GDM1 (cell line): ENCODE results near the gene SLC35D2.

ENCODE experiments used
- DNase-seq: peaks from one replicate; lab custom pipeline; 2025; lab: John Stamatoyannopoulos, UW

Gene SLC35D2

DNA sequence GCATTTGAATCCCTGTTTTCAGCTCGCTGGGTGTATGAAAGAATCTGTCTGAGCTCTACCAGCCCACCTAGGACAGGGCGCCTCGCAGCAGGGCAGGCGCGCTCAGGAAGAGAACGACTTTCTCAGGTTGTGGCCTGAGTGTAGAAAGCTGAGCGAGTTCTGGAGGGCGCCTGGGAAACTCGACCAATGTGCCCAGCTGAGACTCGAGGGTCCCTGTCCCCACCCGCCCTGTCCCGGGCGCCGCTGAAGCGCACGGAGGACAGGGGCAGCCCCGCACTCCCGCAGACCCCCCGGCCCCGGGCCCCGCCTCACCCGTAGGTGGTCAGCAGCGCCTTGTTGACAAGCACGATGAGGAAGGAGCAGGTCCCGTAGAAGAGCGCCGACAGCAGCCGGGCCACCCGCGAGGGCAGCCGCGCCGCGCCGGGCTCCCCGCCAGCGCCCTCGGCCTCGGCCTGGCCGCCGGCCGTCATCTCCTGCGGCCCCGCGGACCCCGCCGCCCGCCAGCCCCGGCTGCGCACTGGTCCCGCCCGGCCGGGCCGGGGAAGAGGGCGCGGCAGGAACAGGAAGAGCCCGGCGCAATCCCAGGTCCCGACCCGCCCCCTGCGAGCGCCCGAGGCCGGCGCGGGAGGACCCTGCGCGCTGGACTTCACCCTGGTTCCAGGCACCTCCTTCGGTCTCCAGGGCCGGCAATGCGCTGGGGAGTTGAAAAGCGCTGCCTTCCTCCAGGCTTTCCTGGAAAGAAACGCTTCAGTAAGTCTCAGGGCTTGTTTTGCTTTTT lies at the start of gene SLC35D2:
Gene SLC35D2 (minus strand): TSS at position 547 of the 778 bp plus-strand sequence. CDS start 77 bp downstream, at position 470.
- no peak for DNase-seq

DNA sequence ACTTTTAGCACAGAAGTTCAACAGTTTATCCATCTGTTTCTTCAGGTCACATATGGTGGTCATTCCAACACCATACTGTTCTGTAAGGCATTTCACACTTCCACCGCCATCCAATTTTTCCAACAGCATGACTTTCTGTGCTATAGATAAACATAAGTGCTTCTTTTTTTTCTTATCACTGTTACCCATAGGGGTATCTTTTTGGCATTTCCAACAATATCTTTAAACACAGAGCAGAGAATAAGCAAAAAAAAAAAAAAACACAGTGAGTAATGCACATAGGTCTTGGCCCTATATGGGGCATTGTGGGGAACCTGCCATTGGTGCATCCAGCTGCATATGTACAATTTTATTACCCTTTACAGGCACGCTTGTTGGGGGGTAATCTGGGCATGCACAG lies 46.9 kb upstream of the SLC35D2 start:
- DNase-seq, result no peak

DNA sequence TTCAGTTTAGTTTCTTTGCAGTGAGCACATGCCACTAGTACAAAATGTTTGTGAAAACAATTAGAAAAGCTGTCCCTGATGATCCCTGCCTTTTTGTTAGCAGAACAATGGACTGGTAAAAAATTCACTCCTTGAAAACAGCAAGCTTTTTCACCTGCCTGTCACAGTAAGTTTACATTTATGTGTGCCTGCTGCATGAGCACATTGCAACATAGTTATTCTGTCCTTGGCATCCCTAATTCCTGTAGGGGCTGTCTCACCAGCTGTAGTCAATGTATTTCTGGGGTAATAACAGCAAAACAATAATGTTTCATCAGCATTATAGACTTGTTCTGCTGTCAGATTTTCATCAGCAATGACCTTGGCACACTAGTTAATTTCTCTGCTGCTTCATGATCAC lies 46.2 kb upstream of the SLC35D2 start:
- DNase-seq, result no peak

DNA sequence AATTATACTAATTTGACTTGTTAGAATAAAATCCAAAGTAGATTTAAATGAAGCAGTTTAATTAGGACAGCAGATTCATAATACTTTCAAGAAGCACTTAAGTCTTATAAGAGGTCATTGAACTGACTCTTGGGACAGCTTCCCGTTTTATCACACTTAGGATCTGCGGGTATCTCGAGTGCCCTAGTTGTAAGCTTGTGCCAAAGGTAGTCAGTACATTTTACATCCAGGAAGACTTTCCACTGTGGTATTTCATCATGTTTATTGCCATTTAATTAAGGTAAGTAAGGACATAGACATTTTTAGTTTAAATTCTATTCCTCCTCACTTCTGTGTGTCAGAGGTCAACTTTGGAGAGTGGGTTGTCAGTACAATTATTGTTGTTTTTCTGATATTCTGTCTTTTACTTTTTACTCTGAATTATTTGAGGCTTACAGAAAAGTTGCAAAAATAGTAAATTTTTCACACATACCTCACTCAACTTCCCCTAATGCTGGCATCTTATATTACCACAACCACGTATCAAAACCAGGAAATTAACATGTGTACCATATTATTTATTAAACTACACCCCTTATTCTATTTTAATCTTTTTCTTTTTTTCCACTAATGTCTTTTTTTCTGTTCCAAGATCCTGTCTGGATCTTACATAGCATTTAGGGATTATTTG lies 42.1 kb upstream of the SLC35D2 start:
- no peak for DNase-seq

DNA sequence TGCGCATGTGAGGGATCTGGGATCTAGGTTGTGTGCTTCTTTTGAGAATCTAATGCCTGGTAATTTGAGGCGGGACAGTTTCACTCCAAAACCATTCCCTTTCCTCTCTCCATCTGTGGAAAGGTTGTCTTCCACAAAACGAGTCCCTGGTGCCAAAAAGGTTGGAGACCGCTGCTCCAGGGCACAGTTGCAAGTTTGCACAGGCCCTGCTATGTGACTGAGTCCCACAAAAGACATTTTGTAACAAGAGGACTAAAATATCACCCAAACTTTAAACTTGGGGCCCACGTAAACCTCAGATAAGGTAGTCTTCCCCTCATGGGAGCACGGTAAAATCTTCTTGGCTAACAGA lies 40.5 kb upstream of the SLC35D2 start:
- DNase-seq, result no peak

DNA sequence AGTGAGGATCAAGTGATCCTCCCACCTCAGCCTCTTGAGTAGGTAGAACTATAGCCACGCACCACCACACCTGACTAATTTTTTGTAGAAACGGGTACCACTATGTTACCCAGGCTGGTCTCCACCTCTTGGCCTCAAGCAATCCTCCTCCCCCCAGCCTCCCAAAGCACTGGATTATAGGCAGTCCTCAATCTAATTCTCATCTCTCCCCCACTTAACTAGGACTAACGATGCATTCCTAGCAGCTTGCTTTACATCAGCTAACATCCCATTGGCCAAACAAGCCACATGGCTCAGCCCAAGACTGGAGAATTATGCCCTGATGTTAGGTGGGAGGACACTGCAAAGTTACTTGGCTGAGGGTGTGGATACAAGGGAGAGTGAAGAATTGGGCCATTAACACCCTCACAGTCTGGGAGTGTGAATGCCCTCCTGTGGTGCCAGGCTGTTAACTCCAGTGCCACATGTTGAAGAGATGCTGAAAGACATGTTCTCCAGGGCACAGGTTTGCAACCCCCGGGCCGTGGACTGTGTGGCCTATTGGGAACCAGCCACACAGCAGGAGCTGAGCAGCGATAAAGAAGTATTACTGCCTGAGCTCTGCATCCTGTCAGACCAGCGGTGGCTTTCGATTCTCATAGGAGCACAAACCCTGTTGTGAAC lies 39.9 kb upstream of the SLC35D2 start:
- DNase-seq, result no peak

DNA sequence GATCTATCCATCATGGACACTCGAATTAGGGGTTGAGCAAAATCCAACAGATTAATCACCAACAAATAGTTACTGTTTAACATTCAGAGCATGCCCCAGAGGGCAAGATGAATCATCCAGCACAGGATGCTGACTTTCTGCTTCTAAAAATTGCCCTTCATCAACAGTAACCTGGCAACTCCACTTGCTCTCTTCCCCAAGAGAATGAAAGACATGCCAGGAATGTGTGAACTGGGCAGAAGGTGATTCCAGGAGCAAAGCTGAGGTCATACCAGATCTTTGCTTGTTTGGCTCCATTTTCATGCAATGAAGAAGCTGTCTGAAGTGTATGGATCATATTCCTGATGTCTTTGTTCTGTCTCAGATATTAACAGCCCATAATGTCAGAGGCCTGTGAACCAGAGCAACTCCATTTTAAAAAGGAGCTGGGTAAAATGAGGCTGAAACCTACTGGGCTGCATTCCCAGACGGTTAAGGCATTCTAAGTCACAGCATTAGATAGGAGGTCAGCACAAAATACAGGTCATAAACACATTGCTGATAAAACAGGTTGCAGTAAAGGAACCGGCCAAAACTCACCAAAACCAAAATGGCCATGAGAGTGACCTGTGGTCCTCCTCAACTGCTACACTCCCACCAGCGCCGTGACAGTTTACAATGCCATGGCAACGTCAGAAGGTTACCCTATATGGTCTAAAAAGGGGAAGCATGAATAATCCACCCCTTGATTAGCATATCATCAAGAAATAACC lies 37.1 kb upstream of the SLC35D2 start:
- peak; percentile 21 for DNase-seq

DNA sequence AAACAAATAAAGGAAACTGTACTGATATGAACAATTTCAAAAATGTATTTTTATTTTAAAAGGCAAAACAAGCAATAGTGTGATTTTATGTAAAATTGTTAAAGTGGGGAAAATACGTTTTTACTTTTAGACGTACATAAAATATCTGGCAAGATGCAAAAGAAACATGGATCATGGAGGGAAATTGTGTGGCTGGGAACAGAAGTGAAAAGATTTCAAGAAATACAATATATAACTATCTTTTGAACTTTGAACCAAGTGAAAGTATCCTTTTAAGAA lies 36.1 kb upstream of the SLC35D2 start:
- no peak for DNase-seq

DNA sequence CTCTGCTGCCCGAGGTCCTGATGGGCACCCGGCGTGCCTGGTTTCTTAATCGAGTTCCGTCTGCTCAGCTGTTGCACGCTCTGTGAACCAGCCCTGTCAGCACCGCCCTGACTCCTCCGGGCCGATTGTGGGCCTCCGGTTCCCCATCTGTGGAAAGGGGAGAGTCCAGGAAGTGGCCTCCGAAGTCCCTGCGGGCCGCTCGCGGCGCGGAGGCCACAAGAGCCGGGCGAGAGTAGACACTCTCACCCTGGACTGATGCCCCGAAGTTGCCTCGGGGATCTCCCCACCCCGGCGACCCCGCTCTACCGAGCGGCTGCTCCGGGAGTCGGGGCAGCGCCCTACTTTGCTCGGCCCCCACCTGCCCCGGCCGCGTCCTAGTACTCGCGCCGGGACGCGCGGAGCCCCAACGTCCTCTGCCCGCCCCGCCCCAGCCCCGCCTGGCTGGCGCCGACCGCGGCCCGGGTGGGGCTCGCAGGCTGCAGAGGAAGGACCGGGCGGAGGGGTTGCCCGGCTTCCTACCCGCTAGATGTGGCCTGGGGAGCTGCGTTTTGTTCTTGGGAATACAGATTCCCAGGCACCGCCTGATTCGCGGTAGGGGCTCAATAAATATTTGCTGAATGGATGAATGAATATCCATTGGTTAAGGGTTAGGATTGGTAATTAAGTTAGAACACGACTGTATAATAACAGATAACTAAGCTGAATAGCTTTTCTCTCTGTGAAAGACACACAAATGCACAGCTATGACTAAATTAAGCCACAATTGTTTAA lies 35.6 kb upstream of the SLC35D2 start:
- DNase-seq, result peak; percentile 71

DNA sequence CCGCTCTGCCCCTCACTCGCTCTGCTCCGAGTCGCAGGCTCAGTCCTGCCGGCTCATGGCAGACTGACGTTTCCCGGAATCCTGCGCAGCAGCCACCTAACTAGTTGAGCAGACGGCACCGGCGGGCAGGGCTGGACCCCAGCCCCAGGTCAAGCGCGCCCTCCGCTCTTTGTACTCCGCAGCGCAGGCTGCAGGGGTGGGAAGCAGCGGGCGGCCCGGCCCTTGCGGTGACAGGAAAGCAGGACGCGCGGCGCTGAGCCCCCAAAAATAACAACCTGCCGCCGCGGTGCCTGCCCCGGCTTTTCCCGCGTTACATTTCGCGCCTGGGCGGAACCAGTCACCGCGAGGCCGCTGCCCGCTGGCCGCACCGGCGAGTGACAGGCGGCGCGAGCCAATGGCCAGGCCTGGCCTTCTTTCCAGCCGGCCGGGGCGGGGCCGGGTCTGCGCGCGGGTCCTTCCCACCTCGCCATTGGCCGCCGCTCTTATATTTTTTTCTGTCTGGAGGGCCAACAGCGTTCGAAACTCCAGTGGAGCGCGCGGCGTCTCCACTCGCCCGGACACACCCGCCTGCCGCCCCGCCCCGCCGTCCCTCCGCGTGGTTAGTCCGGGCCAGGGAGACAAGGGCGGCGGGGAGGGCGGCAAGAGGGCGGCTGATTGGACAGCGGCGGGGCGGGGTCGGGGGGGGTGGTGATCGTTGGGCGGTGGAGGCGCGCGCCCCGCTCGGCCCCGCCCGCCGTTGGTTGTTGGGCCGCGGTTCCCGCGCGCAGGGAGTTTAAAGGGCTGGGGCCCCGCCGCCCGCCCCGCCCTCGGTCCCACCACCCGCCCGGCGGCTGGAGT lies 34.8 kb upstream of the SLC35D2 start, which contains the start of gene ZNF367:
Gene ZNF367 (minus strand): TSS at position 288 of the 837 bp plus-strand sequence. CDS start 338 bp downstream, outside the sequence.
- peak; percentile 97 for DNase-seq

DNA sequence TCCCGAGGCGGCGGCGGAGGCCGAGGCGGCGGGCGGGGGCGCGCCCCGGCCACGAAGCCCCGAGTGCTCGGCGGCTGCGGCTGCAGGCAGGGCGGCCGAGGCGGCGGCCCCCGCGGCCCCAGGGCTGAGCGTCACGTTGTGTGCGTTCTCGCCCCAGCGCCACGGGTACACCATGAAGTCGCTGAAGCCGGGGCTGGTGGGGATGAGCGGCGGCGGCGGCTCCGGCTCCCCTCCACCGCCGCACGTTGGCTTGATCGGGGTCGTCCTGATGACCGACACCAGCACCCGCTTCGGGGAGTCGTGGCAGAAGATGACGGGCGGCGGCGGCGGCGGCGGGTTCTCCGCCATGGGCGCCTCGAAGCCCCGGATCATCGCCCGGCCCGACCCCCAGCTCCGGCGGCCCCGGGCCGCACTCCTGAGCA lies 34.2 kb upstream of the SLC35D2 start:
- DNase-seq, result no peak

DNA sequence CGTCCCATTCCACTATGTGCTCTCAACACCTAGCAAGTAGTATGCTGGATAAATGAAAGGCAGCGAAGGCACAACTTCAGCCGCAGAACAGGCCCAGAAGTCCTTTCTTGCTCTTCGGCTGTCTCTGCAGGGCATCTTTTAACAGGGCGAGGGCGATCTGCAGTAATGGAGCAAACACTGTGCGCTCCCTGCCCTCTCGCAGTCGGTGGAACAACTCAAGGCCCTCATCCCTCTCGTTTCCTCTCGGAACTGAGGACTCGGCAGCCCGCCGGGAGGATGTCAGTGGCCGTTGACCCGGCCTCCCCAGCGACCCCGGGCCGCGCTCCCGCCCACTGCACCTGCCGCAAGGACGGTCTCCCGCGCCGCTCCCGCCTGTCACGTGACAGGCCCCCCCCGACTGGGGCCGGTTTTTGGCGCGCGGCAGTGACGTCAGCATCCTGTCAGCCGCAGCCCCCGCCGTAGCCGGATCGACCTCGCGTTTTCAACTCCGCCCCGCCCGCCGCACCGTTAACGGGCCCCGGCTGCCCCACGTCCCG lies 33.6 kb upstream of the SLC35D2 start:
- peak; percentile 76 for DNase-seq

DNA sequence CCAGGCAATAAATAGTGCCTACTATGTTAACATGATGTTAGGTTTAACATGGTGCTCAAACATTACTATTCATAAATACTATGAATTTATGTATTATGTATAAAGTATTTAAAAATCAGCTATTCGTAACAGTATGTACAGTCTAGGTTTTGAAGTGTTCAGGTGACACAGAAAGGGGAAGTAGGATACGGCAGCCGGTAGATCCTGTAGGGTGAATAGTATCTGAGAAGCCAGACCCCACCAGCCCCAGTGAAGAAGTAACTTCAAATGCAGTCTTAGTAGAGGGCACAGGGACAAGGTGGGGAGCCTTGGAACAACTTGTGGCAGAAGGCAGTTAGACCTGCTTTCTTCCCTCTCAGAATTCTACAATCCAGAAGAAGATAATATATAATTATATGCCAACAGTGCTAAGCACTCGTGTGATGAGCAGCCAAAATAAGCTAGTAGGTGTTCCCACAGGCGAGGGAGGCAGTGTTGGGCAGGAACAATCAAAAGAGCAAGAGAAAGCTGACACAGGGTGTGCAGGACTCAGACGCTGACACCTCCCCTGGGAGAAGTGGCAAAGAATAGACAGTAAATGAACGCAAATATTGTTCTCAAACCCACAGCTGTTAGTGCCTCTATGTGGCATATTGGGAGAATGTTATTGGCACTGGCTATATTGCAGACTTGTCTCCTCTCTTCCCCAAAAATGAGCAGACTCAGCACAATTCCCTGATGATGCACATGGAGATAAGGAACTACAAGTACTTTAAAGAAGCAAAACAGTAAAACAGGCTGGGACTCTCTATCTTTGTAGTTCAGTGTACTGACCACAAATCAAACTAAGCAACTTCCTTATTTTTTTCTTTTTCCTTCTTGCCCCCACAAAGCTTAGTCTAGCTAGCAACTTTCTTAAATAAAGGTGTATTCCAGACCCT lies 30.1 kb upstream of the SLC35D2 start:
- peak; percentile 29 for DNase-seq

DNA sequence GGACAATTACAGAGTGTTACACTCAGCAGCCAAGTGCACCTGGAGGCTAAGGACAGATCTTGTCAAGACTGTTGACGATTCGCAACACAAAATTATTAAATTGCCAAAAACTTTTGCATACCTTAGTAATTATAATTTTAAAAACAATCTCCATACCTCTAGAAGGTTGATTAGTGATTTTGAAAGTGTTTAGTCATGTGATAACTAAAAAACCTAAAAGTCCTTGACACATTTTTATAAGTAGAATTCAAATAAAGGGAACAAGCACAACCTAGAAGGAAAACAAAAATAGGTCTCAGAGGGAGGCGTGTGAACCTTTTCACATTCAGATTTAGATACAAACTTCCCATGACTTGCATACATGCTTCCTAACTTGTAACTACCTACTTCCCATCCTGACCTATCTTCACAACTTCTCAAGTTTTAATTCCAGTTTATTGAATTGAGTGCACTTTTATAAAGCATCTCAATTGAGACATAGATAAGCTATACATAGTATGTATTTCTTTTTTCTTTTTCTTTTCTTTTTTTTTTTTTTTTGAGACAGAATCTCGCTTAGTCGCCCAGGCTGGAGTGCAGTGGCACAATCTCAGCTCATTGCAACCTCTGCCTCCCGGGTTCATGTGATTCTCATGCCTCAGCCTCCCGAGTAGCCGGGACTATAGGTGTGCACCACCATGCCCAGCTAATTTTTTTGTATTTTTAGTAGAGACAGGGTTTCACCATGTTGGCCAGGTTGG lies 28.8 kb upstream of the SLC35D2 start:
- DNase-seq, result no peak

DNA sequence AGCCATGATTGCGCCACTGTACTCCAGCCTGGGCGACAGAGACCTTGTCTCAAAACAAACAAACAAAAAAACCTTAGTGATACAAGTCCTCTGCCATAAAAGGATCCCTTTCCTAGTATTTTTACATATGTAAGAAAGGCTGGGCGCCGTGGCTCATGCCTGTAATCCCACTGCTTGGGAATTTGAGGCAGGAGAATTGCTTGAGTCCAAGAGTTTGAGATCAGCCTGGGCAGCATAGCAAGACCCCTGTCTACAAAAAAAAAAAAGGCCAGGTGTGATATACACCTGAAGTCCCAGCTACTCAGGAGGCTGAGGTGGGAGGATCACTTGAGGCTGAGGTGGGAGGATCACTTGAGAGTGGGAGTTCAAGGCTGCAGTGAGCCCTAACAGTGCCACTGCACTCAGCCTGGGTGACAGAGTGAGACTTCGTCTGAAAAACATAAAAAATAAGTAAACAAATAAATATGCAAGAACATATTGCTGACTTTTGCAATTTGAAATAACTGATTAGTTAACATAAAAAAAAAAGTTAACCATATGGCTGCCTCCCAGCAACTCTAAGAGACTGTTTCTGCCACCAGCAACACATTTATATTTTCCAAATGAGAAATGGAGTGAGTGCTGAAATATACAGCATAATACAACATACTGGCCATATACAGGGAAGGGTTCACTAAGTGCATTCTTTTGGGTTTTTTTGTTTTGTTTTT lies 27.8 kb upstream of the SLC35D2 start:
- DNase-seq, result no peak

DNA sequence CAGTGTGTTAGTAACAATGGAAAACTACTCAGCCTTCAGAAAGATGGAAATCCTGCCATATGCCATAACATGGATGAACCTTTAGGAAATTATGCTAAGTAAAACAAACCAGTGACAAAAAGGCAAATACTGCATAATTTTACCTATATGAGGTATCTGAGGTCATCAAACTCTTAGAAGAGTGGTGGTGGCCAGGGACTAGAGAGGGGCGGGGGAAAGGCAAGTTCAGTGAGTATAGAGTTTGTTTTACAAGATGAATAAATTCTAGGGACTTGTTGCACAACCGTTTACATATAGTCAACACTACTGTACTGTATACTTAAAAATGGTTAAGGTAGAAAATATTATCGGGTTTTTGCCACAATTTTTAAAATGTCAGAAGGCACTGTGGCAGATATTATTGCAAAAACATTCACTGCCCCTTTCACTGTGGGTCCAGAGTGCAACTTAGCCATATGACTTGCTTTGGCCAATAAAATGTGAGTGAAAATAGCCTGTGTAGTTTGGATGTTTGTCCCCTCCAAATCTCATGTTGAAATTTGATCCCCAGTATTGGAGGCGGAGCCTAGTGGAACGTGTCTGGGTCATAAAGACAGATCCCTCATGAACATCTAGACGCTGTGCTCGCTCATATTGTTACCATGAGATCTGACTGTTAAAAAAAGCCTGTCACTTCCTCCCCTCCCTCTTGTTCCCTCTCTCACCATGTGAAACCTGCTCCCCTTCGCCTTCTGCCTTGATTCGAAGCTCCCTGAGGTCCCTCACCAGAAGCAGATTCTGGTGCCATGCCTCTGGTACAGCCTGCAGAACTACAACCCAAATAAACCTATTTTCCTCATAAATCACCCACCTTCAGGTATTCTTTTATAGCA lies 25.1 kb upstream of the SLC35D2 start:
- no peak for DNase-seq
